Spleen (tissue), 11 donors: Measurements from ENCODE around the gene MSANTD2. TPM values are rescaled to one million over a fixed set of nuclear protein-coding genes. Genes with fewer than 3 reads are reported as not detected.

Source experiments
- DNase-seq: peaks from one replicate; pipeline ENCODE4 v3.0.0-alpha.2; 2020
- H3K27ac ChIP-seq, 8 donors: fragments of 200-600 bp; sonication (generic) in 7 of 8; 1 replicate in 4 of 8; 2 replicates in 4 of 8; pipeline versions ENCODE4 v1.5.0 to v1.8.0; 2016 to 2021; ENCODE audit warnings: inconsistent platforms in 4 of 8, mild to moderate bottlenecking in 4 of 8, moderate library complexity in 1 of 8
- H3K27me3 ChIP-seq, 7 donors: fragments of 200-600 bp; sonication (generic) in 6 of 7; replicated peaks in 1 of 7; 1 replicate in 4 of 7; 2 replicates in 3 of 7; pipeline versions ENCODE4 v1.5.0 to v1.8.0; 2016 to 2021; ENCODE audit warnings: inconsistent platforms in 3 of 7, mild to moderate bottlenecking in 1 of 7
- H3K36me3 ChIP-seq, 6 donors: fragments of 200-600 bp; sonication (generic) in 5 of 6; 1 replicate in 4 of 6; 2 replicates in 2 of 6; pipeline versions ENCODE4 v1.5.0 to v1.8.0; 2016 to 2021; ENCODE audit warnings: inconsistent platforms in 2 of 6
- H3K4me1 ChIP-seq, 6 donors: fragments of 200-600 bp; sonication (generic) in 5 of 6; 1 replicate in 3 of 6; 2 replicates in 3 of 6; pipeline versions ENCODE4 v1.5.0 to v1.8.0; 2016 to 2021; ENCODE audit warnings: inconsistent platforms in 3 of 6
- H3K4me3 ChIP-seq, 8 donors: fragments of 200-600 bp; sonication (generic) in 7 of 8; 1 replicate in 4 of 8; 2 replicates in 4 of 8; pipeline versions ENCODE4 v1.5.0 to v1.8.0; 2016 to 2021; ENCODE audit warnings: inconsistent platforms in 4 of 8, mild to moderate bottlenecking in 4 of 8, moderate library complexity in 2 of 8
- H3K9me3 ChIP-seq, 8 donors: fragments of 200-600 bp; sonication (generic) in 7 of 8; 1 replicate in 4 of 8; 2 replicates in 4 of 8; pipeline versions ENCODE4 v1.5.0 to v1.8.0; 2016 to 2021; ENCODE audit warnings: inconsistent platforms in 4 of 8
- POLR2A ChIP-seq, 3 donors: fragments of 450-650 bp; IDR thresholded peaks; one replicate each; pipeline ENCODE4 v1.5.1; 2017; ENCODE audit warnings: antibody characterized with exemption in 3 of 3, mild to moderate bottlenecking in 1 of 3
- POLR2AphosphoS5 ChIP-seq, 3 donors: sonication (generic); formaldehyde crosslinking; IDR thresholded peaks; one replicate each; pipeline ENCODE4 v1.5.1; 2017; ENCODE audit warnings: antibody characterized with exemption in 3 of 3
- WGBS, 5 donors: extraction: QIAGEN DNeasy Blood & Tissue Kit in 3 of 5; methylation state at CpG; one replicate each; pipeline versions ENCODE4 v1.1.5 to v1.1.7; 2013 to 2018; 5-methylcytosine and 5-hydroxymethylcytosine counted together
- intact Hi-C: fragments of 100-400 bp; cut with DNase I; formaldehyde crosslinking; loops from one replicate; pipeline ENCODE4 v1.15.0; 2023; ENCODE audit warnings: low total_unique reads
- polyA plus RNA-seq, 3 donors: library from polyadenylated mRNA; stranded (reverse); fragments of 200-250 nt; gene quantifications; one replicate each; pipeline ENCODE4 v1.2.1, GENCODE V29; 2013
- total RNA-seq, 7 donors: library from RNA; depleted of rRNA in 3 of 7; stranded (reverse); fragments of >200 nt in 3 of 7; fragmentation: NEBNext Ultra II Directional in 4 of 7; extraction: Animal tissue kit (Norgen Biotek cat#: 25700) in 4 of 7; gene quantifications; one replicate each; pipeline versions ENCODE4 v1.1.0 to v1.2.1, GENCODE V29; 2016 to 2021
- TF ChIP-seq, protein P1 (sequence below), 11 experiments: fragments of 200-600 bp in 7 of 11; fragments of 450-650 bp in 4 of 11; sonication (generic) in 4 of 11; IDR thresholded peaks in 8 of 11; conservative IDR thresholded peaks in 3 of 11; 1 replicate in 7 of 11; 2 replicates in 4 of 11; pipeline versions ENCODE4 v1.4.0 to v1.8.0; 2016 to 2021; ENCODE audit warnings: antibody characterized with exemption in 11 of 11, inconsistent platforms in 4 of 11, mild to moderate bottlenecking in 1 of 11
- donor health status: healthy with polysubstance abuse.
- donor health status: DM: no; HTN: no; CAD: no; lungs with moderate emphysema.
- donor health status: DM: no; HTN: no; CAD: no.
- donor health status: Bipolar disorder and iron deficiency.
- donor health status: healthy.
- donor health status: DM: no; HTN: no; CAD: no.
- donor health status: DM: yes; HTN: yes; CAD: no.

The MSANTD2 gene
- total and polyA plus RNA-seq, 10 donors = 9.5 to 25.8 (median 18.8) TPM

DNA sequence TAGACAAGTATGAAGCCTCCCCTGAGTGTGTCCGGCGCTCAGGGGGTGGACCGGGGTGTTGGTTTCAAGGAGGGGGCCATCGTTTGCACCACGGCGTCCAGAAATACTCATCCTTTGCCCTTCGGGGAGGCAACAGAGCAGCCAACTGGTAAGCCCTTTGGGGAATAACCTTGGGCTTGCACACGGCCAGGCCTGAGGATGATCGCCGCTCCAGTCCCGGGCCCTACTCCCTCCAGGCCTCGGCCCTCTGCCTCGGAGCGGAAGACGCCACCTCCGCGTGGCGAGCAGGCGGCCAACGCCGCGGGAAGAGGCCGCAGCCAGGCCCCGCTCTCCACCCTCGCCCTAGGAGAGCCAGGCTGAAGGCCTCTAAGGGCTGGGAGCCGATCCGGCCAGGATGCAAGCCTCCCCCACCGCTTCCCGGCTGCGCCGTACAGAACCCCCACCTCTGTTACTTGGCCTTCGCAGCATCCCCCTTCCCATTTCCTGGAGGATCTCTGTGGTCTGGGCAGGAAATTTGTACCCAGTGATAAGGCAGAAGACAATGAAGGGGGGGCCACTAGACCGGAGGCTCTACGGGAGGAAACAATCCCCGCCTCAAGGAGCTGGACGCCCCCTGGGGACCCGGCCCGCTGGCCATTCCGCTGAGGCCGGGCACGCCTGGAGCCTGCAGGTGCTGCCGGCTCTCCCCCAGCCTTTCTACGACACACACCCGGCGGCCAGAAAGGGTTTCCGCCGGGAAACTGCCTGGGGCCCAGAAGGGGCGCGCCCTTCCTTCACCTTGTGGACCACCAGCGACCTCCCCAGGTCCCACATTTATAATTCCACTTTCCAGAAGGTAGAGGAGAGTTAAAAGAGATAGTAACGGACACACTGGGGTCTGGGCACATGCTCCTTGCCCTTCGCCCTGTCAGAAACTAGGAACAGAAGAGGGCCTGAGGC is 40.7 kb downstream of the MSANTD2 start:
- H3K4me1 ChIP-seq = peaks cover 32 to 75% (median 58%) of the 10 kb centered on the region in 6 donors
- H3K4me3 ChIP-seq = peak overlapping the region in 7 of 8 donors; percentile 21 to 81 (median 63)
- WGBS, 5 donors = 15 to 37% (median 24%) methylated on average over 30 to 52 of the region's 52 CpGs
- H3K27me3 ChIP-seq = peaks cover 0 to 55% (median 34%) of the 10 kb centered on the region in 7 donors
- intact Hi-C loops = loop anchor here (5.0 kb wide), 1 partner anchor 87 kb away; the partner anchor contains the start of genes SIAE and SPA17
- TF ChIP-seq, protein P1, sequence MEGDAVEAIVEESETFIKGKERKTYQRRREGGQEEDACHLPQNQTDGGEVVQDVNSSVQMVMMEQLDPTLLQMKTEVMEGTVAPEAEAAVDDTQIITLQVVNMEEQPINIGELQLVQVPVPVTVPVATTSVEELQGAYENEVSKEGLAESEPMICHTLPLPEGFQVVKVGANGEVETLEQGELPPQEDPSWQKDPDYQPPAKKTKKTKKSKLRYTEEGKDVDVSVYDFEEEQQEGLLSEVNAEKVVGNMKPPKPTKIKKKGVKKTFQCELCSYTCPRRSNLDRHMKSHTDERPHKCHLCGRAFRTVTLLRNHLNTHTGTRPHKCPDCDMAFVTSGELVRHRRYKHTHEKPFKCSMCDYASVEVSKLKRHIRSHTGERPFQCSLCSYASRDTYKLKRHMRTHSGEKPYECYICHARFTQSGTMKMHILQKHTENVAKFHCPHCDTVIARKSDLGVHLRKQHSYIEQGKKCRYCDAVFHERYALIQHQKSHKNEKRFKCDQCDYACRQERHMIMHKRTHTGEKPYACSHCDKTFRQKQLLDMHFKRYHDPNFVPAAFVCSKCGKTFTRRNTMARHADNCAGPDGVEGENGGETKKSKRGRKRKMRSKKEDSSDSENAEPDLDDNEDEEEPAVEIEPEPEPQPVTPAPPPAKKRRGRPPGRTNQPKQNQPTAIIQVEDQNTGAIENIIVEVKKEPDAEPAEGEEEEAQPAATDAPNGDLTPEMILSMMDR (IDR thresholded peaks at IDR 0.05 in 8 of 11, conservative IDR thresholded peaks at IDR 0.05 in 3 of 11) = peak in 1 of 11 experiments; percentile 15
- TF ChIP-seq POLR2A (IDR thresholded peaks at IDR 0.05) (no peak), POLR2AphosphoS5 (IDR thresholded peaks at IDR 0.05) (peak; percentile 44 to 79 (median 66))
- H3K36me3 ChIP-seq = peaks cover 0 to 2% (median 0%) of the 10 kb centered on the region in 6 donors
- H3K27ac ChIP-seq = peak overlapping the region; percentile 54 to 83 (median 70)
- peak; percentile 83 for DNase-seq
- H3K9me3 ChIP-seq = no peaks in the 10 kb centered on the region

DNA sequence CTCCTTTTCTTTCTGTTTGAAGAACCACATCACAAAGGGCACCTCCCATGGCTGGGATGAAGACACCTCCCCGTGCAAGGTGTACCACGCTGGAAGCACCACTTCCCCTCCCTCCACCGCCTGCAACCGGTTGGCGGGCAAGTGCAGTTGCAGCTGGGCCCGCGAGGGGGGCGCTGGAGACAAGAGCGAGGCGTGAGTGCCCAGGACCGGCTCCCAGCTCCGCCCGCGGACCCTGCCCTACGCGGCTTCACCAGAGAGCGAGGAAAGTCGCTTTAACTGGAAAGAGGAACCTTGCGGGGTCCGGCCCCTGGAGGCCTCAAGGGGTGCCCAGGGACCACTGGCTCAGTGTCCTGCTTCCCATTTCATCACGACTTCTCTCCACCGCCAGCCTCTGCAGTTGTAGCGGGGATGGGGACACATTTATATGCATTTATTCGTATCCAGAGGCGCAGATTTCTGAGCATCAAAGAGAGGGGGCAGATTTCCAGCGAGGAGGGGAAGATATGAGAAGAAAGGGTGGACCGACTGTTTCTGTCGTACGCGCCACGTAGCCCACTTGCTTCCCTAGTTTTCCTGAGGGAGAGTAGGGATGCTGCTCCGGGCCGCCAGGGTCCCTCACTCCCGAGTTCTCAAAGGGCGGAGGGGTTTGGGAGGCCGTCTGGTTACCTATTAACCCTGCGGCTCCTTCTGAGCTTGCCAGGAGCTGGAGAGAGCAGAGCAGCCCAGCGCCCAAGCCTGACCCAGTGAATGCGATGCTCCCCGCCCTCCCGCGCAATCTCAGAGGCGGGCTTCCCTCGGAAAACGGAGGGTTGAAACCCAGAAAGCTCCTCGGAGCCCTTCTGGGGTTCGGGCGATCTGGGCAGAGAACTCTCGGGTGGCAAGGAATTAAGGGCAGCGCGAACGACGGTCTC is 41.6 kb downstream of the MSANTD2 start:
- H3K27me3 ChIP-seq = peaks cover 0 to 55% (median 34%) of the 10 kb centered on the region in 7 donors
- no peaks in the 10 kb centered on the region for H3K9me3 ChIP-seq
- H3K36me3 ChIP-seq = no peaks in the 10 kb centered on the region
- peak overlapping the region in 6 of 8 donors; percentile 15 to 81 (median 63) for H3K4me3 ChIP-seq
- intact Hi-C loops = no loop called here
- DNase-seq = peak; percentile 94
- WGBS, 5 donors = 24 to 38% (median 31%) methylated on average over 41 to 53 of the region's 53 CpGs
- peak overlapping the region in 7 of 8 donors; percentile 41 to 83 (median 70) for H3K27ac ChIP-seq
- H3K4me1 ChIP-seq = peaks cover 32 to 72% (median 58%) of the 10 kb centered on the region in 6 donors
- peak in 2 of 3 donors; percentile 56 to 71 for TF ChIP-seq POLR2AphosphoS5 (IDR thresholded peaks at IDR 0.05)
- TF ChIP-seq, protein P1 (IDR thresholded peaks at IDR 0.05 in 8 of 11, conservative IDR thresholded peaks at IDR 0.05 in 3 of 11) = peak; percentile 43 to 81 (median 67)
- no peak for TF ChIP-seq POLR2A (IDR thresholded peaks at IDR 0.05)

DNA sequence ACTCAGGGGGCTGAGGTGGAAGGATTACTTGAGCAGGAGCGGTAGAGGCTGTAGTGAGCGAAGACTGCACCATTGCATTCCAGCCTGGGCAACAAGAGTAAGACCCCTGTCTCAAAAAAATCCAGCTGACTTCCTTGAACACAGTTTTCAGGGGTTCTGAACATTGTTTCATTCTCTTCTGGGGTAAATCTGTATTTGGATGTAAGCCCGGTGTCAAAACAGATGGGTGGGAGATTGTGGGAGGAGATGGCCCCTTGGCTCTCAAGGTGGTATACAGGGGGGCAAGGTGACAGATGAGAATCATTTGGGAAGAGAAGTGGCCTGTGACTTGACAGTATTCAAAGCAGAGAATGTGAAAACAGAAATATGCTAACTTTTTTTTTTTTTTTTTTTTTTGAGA is 42.9 kb downstream of the MSANTD2 start:
- Histone ChIP-seq H3K9me3 (no peaks in the 10 kb centered on the region), H3K36me3 (no peaks in the 10 kb centered on the region), H3K4me1 (peaks cover 27 to 72% (median 49%) of the 10 kb centered on the region in 6 donors), H3K4me3 (no peak overlapping the region), H3K27me3 (peaks cover 0 to 48% (median 34%) of the 10 kb centered on the region in 7 donors), H3K27ac (no peak overlapping the region)
- 85 to 95% (median 91%) methylated on average over 3 of the region's 3 CpGs for WGBS, 5 donors
- TF ChIP-seq, protein P1 (IDR thresholded peaks at IDR 0.05 in 8 of 11, conservative IDR thresholded peaks at IDR 0.05 in 3 of 11) = no peak
- intact Hi-C loops = no loop called here
- no peak for DNase-seq
